Fibroblast of pulmonary artery (primary cell): ENCODE results near the gene NPSR1.

Experiments used
- DNase-seq: peaks from one replicate; pipeline ENCODE4 v3.0.0-alpha.2; 2010; ENCODE audit warnings: low read depth
- H3K4me3 ChIP-seq: replicated peaks from 2 replicates; pipeline ENCODE4 v1.5.1; 2011; ENCODE audit warnings: low read depth, mild to moderate bottlenecking, control low read depth, low read length, moderate library complexity
- CTCF ChIP-seq: IDR thresholded peaks from 2 replicates; pipeline ENCODE4 v1.5.1; 2011; ENCODE audit warnings: mild to moderate bottlenecking, control low read depth, low read length, inconsistent platforms; ENCODE audit errors: missing control alignments

NPSR1 gene

GRCh38 chr7:34748728-34749089 lies 90.7 kb downstream of the NPSR1 start:
- no peak overlapping the region for H3K4me3 ChIP-seq
- no peak for TF ChIP-seq CTCF
- no peak for DNase-seq

- no peak for TF ChIP-seq CTCF
- no peak for DNase-seq
- H3K4me3 ChIP-seq = no peak overlapping the region
Measured at GRCh38 chr7:34749446-34749845, 91.4 kb downstream of the NPSR1 start.

DNA sequence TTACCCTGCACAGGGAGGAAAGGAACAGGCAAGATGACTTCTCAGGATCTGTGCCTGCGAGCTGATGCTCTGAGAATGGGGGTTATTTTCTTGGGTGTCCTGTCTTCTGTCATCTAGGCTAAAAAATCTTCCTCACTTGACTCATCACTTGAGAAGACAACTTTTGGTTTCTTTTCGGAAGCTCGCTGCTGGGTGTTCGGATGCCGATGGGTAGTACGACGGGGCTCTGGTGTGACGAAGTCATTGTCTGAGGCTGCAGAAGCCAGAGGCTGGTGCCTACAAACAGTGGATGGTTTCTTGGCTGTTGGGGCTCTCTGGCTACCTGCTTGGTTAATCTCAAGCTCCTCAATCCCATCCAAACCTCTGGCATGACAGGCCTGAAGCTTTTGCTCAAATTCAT lies 92.2 kb downstream of the NPSR1 start:
- no peak for DNase-seq
- no peak overlapping the region for H3K4me3 ChIP-seq
- no peak for TF ChIP-seq CTCF

DNA sequence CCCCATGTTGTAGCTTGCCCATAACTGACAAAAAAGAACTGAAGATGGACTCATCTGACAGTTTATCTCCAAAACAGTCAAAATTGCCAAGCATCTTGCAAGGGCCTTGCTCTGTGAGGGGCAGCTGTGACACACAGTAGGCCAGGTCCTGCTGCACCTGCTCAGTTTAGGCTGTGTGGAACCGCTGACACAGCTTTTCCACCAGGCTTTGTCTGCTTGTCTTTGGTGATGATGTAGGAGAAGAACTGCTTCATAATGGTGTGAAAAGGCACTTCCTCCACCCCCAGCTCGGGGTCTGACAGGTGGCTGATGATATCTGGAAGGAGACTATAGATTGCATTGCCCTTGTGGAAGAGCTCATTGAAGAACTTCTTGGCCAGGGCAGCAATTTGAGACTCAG lies 92.6 kb downstream of the NPSR1 start:
- TF ChIP-seq CTCF = no peak
- no peak overlapping the region for H3K4me3 ChIP-seq
- DNase-seq = no peak

GRCh38 chr7:34751725-34752643 lies 94.0 kb downstream of the NPSR1 start:
- no peak for DNase-seq
- no peak overlapping the region for H3K4me3 ChIP-seq
- TF ChIP-seq CTCF = no peak

DNA sequence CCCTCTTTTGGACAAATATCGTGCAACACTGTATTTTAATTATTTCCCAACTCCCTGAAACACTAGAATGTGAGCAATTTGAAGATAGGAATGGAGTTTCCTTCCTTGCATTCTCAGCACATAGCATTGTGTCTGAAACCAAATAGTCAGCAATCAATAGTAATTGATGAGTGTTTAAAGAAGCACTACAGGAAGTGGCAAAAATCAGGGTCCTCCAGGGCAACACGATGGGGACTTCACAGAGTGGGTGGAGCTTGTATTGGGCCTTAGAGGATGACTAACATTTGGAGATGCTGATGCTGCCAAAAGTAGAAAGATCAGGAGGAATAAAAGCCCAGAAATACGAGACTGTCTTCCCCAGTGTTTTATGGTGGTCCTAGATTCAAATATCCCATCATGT lies 94.9 kb downstream of the NPSR1 start:
- no peak for TF ChIP-seq CTCF
- no peak overlapping the region for H3K4me3 ChIP-seq
- no peak for DNase-seq

- no peak for TF ChIP-seq CTCF
- DNase-seq = no peak
- no peak overlapping the region for H3K4me3 ChIP-seq
Measured at GRCh38 chr7:34755008-34755407, 97.0 kb downstream of the NPSR1 start.
